GM12878 (cell line): ENCODE results near the gene POLG. TPM values are rescaled to one million over a fixed set of nuclear protein-coding genes. Genes with fewer than 3 reads are reported as not detected.
A peak's percentile ranks its signal among the peaks of the same experiment; 100 is the strongest.

Experiments used
- ATAC-seq: fragments of 200-7000 bp; cut with Tn5 transposase; 3 replicates; pipeline ENCODE4 v1.9.1; 2020; ENCODE audit warnings: mild to moderate bottlenecking, moderate library complexity
- BruUV-seq: library from RNA; stranded (reverse); fragments of 400-500 nt; replicated peaks from 2 replicates; lab custom pipeline; 2021; lab: Mats Ljungman, UMichigan
- CTCF ChIA-PET: fragments of 300-600 bp; sonication (Branson Sonifier 250); formaldehyde crosslinking; extraction: SDS; loops from one replicate; lab custom pipeline; 2021; ENCODE audit warnings: inconsistent platforms; lab: Yijun Ruan, JAX
- POLR2A ChIA-PET: fragments of 350-600 bp; formaldehyde crosslinking; extraction: SDS; loops from one replicate; lab custom pipeline; 2021; ENCODE audit warnings: inconsistent platforms; lab: Charles Lee
- RAD21 ChIA-PET: fragments of 300-600 bp; sonication (Branson Sonifier 250); formaldehyde crosslinking; loops from one replicate; lab custom pipeline; 2023; ENCODE audit warnings: antibody characterized with exemption; ENCODE audit not compliant: unreplicated experiment; lab: Charles Lee
- SMC1A ChIA-PET: fragments of 300-600 bp; sonication (Branson Sonifier 250); formaldehyde crosslinking; loops from one replicate; lab custom pipeline; 2023; ENCODE audit not compliant: unreplicated experiment, uncharacterized antibody; lab: Charles Lee
- DNase-seq: peaks from one replicate; pipeline ENCODE4 v3.0.0-alpha.2; 2011; ENCODE audit warnings: low read depth, low spot score
- FAIRE-seq: peaks from 3 replicates; lab custom pipeline; 2011; peaks lifted over from hg19 to GRCh38; lab: Jason Lieb, UNC
- H2AFZ ChIP-seq: 2 replicates; pipeline ENCODE4 v1.6.0; 2011; ENCODE audit warnings: low read depth, low read length, control low read depth; ENCODE audit not compliant: control insufficient read depth
- H3K27ac ChIP-seq: 2 replicates; pipeline ENCODE4 v1.5.1; 2011; ENCODE audit warnings: control low read depth; ENCODE audit not compliant: control insufficient read depth, insufficient read depth
- H3K27me3 ChIP-seq, 2 experiments: replicated peaks in 1 of 2; 2 replicates each; pipeline versions ENCODE4 v1.6.0 to v1.6.1; 2011; ENCODE audit warnings: low read length in 1 of 2; ENCODE audit not compliant: control insufficient read depth in 2 of 2, insufficient read depth in 2 of 2
- H3K36me3 ChIP-seq, 2 experiments: 2 replicates each; pipeline ENCODE4 v1.5.1; 2011; ENCODE audit warnings: low read length in 1 of 2; ENCODE audit not compliant: control insufficient read depth in 2 of 2, insufficient read depth in 2 of 2
- H3K4me1 ChIP-seq: 2 replicates; pipeline ENCODE4 v1.6.1; 2011; ENCODE audit warnings: mild to moderate bottlenecking, low read length, moderate library complexity, mixed read lengths; ENCODE audit not compliant: control insufficient read depth, insufficient read depth
- H3K4me2 ChIP-seq: 2 replicates; pipeline ENCODE4 v1.6.0; 2011; ENCODE audit warnings: control low read depth; ENCODE audit not compliant: control insufficient read depth, insufficient read depth
- H3K4me3 ChIP-seq: fragments of 200-600 bp; sonication (generic); 2 replicates; pipeline ENCODE4 v1.5.1; 2016
- H3K79me2 ChIP-seq: 2 replicates; pipeline ENCODE4 v1.6.0; 2011; ENCODE audit warnings: low read length; ENCODE audit not compliant: control insufficient read depth, insufficient read depth
- H3K9ac ChIP-seq: 2 replicates; pipeline ENCODE4 v1.8.0; 2011; ENCODE audit warnings: low read length, control low read depth, mixed read lengths; ENCODE audit not compliant: control insufficient read depth, insufficient read depth
- H3K9me3 ChIP-seq: replicated peaks from 3 replicates; pipeline ENCODE4 v1.5.1; 2011; ENCODE audit warnings: mild to moderate bottlenecking, low read length; ENCODE audit not compliant: control insufficient read depth, insufficient read depth
- H4K20me1 ChIP-seq: 2 replicates; pipeline ENCODE4 v1.6.0; 2011; ENCODE audit not compliant: control insufficient read depth, insufficient read depth
- HDAC6 ChIP-seq: fragments of 200-600 bp; sonication (generic); IDR thresholded peaks from one replicate; pipeline ENCODE4 v1.8.0; 2017; ENCODE audit warnings: antibody characterized with exemption; ENCODE audit not compliant: unreplicated experiment
- NBN ChIP-seq: fragments of 450-650 bp; IDR thresholded peaks from 2 replicates; pipeline ENCODE4 v1.6.1; 2016
- POLR2A ChIP-seq: IDR thresholded peaks from 2 replicates; pipeline ENCODE4 v1.6.1; 2011; ENCODE audit warnings: low read depth, mild to moderate bottlenecking, low read length
- REST ChIP-seq: IDR thresholded peaks from 2 replicates; pipeline ENCODE4 v1.6.1; 2012; ENCODE audit warnings: mild to moderate bottlenecking, low read depth, low read length
- TAF1 ChIP-seq: IDR thresholded peaks from 2 replicates; pipeline ENCODE4 v1.6.1; 2011; ENCODE audit warnings: mild to moderate bottlenecking, low read depth, low read length, borderline replicate concordance
- ZNF274 ChIP-seq: IDR thresholded peaks from one replicate; pipeline ENCODE4 v1.8.0; 2011; ENCODE audit not compliant: insufficient read length, insufficient read depth
- WGBS: methylation state at CpG from one replicate; pipeline ENCODE4 v1.1.6; 2016; ENCODE audit warnings: low lambda C conversion rate; ENCODE audit not compliant: insufficient replicate concordance, insufficient coverage; ENCODE audit errors: missing lambda C conversion rate; 5-methylcytosine and 5-hydroxymethylcytosine counted together
- in situ Hi-C: fragments of 300-500 bp; cut with MboI; formaldehyde crosslinking; loops from 9 replicates; pipeline ENCODE4 v1.14.3; 2018; ENCODE audit warnings: mixed read lengths
- intact Hi-C: fragments of 100-400 bp; cut with micrococcal nuclease; formaldehyde crosslinking; loops from one replicate; pipeline ENCODE4 v1.14.2; 2022; ENCODE audit not compliant: unreplicated experiment
- polyA plus RNA-seq, 11 experiments: library from polyadenylated mRNA; depleted of rRNA in 4 of 11; unstranded in 6 of 11; stranded (reverse) in 5 of 11; fragments of >200 nt; fragmentation: Nextera tagmentation in 4 of 11; fragmentation: Illumina TruSeq in 1 of 11; extraction: Ambion mirVana in 4 of 11; extraction: Trizol in 1 of 11; gene quantifications; 1 replicate in 1 of 11; 2 replicates in 10 of 11; pipeline versions ENCODE4 v1.2.1 to v1.2.3, GENCODE V29; 2011 to 2016; ENCODE audit warnings: inconsistent platforms in 2 of 11, missing spikeins in 2 of 11, low read depth in 1 of 11
- total RNA-seq, 4 experiments: library from RNA; depleted of rRNA in 3 of 4; stranded (reverse); fragments of >200 nt in 3 of 4; fragmentation: Illumina TruSeq in 1 of 4; extraction: Trizol in 1 of 4; gene quantifications; 2 replicates each; pipeline versions ENCODE4 v1.2.1 to v1.2.3, GENCODE V29; 2013 to 2021

POLG gene
- total and polyA plus RNA-seq, 10 of the 15 experiments (the other 5 are each of a cell fraction or from before 2014, with no cell fraction given): 14.8 to 71.1 (median 33.0) TPM

- no peak overlapping the region for H3K4me3 ChIP-seq
- RAD21 ChIA-PET: no interaction called here
- CTCF ChIA-PET: interaction anchor here (1.6 to 13.0 kb wide), 2 partner anchors 29 to 150 kb away, joined by 4 to 116 read pairs; no protein-coding TSS in a partner anchor
- H3K4me2 ChIP-seq: peak overlapping the region; percentile 3; the same call in 1 of the 2 replicates
- H4K20me1 ChIP-seq: peaks cover 12% of the 10 kb centered on the region
- H3K27ac ChIP-seq: no peak overlapping the region
- SMC1A ChIA-PET: interaction anchor here (0.7 to 0.9 kb wide), 2 partner anchors 13 to 95 kb away, joined by 3 read pairs; no protein-coding TSS in a partner anchor
- no peaks in the 10 kb centered on the region for H3K27me3 ChIP-seq
- H3K9me3 ChIP-seq: no peaks in the 10 kb centered on the region
- H3K36me3 ChIP-seq: peaks cover 43 to 64% of the 10 kb centered on the region in 2 experiments
- intact Hi-C loops (no loop called here), in situ Hi-C loops (no loop called here)
- POLR2A ChIA-PET: no interaction called here
- no peak for FAIRE-seq
- H3K9ac ChIP-seq: no peak overlapping the region
- no peak for ATAC-seq
- DNase-seq: no peak
- peaks cover 30% of the 10 kb centered on the region for H3K4me1 ChIP-seq
- WGBS: 95% methylated on average over 13 of the region's 13 CpGs
- H2AFZ ChIP-seq: no peak overlapping the region
- H3K79me2 ChIP-seq: peaks cover 40% of the 10 kb centered on the region
- no TSS peak for BruUV-seq
- TF ChIP-seq TAF1: no peak
- no peak for TF ChIP-seq ZNF274
- no peak for TF ChIP-seq HDAC6
- no peak for TF ChIP-seq REST
- TF ChIP-seq POLR2A: peak; percentile 49; the same call in 1 of the 2 replicates
- no peak for TF ChIP-seq NBN
These were observed 6.0 kb downstream of the POLG start for GRCh38 chr15:89328398-89329254.
